ENCODE measurements around the gene NAPEPLD. TPM values are rescaled to one million over a fixed set of nuclear protein-coding genes. Genes with fewer than 3 reads are reported as not detected.

Gene NAPEPLD
- total RNA-seq, 1 experiment from 2014 or later, result 7.5 TPM

DNA sequence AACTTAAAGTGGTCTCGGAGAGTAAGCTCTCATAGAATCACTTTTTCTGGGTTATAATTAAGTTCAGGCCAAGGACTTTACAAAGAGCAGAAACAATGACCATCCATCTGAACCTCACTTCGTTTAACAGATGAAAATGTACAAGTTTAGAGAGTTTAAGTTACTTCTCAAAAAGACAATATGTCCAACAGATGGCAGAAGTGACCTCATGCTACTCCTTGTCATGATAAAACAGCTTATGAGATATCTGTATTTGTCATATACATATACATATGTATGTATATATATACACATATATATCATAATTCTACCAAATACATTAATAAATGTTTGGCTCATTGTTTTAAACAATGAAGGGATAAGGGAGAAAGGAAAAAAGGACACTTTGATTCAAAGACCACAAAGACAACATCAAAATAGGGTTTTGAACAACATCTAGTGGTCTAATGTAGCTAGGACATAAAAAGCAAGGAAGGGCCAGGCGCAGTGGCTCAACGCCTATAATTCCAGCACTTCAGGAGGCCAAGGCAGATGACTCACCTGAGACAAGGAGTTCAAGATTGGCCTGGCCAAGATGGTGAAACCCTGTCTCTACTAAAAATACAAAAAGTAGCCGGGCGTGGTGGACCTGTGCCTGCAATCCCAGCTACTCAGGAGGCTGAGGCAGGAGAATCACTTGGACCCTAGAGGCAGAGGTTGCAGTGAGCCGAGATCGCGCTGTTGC, 17.8 kb downstream of the NAPEPLD start:
- TF ChIP-seq NR1H2 (CRISPR knock-in tag; IDR thresholded peaks at IDR 0.05) (no peak), HMGA2 (CRISPR knock-in tag; IDR thresholded peaks at IDR 0.05) (no peak), SP1 (CRISPR knock-in tag; conservative IDR thresholded peaks at IDR 0.05) (no peak), RELA (CRISPR knock-in tag; IDR thresholded peaks at IDR 0.05; ENCODE audit: borderline replicate concordance) (no peak), ELF4 (CRISPR knock-in tag; IDR thresholded peaks at IDR 0.05; ENCODE audit: low read depth) (no peak), CDX4 (CRISPR knock-in tag; IDR thresholded peaks at IDR 0.05; ENCODE audit: borderline replicate concordance) (no peak), IRF2 (CRISPR knock-in tag; IDR thresholded peaks at IDR 0.05; ENCODE audit: borderline replicate concordance, low read depth) (no peak), ZNF121 (CRISPR knock-in tag; IDR thresholded peaks at IDR 0.05) (no peak), NR3C1 (CRISPR knock-in tag; conservative IDR thresholded peaks at IDR 0.05; ENCODE audit: low read depth) (no peak)
- Mint-ChIP-seq H3K4me1 (peaks cover 13% of the 10 kb centered on the region), H3K4me3 (no peak overlapping the region), H3K36me3 (peaks cover 6% of the 10 kb centered on the region), H3K9me3 (no peaks in the 10 kb centered on the region), H3K27ac (no peak overlapping the region), H3K27me3 (ENCODE audit: low read depth) (no peaks in the 10 kb centered on the region; the same call in 1 of the 2 replicates)
- DNase-seq (ENCODE audit: low spot score), result no peak
- CTCF ChIA-PET, result no interaction called here
- POLR2A ChIA-PET, result no interaction called here
- no peak for ATAC-seq

- Mint-ChIP-seq H3K4me3 (no peak overlapping the region), H3K27me3 (ENCODE audit: low read depth) (no peaks in the 10 kb centered on the region; the same call in 1 of the 2 replicates), H3K36me3 (peaks cover 6% of the 10 kb centered on the region), H3K27ac (no peak overlapping the region), H3K4me1 (peaks cover 3% of the 10 kb centered on the region), H3K9me3 (no peaks in the 10 kb centered on the region)
- ChIA-PET CTCF (interaction anchor here (0.5 kb wide), 1 partner anchor 372 kb away, joined by 3 read pairs; no protein-coding TSS in a partner anchor), POLR2A (no interaction called here)
- DNase-seq (ENCODE audit: low spot score) (no peak), ATAC-seq (no peak)
- no peak for TF ChIP-seq OVOL2 (CRISPR knock-in tag; IDR thresholded peaks at IDR 0.05; ENCODE audit: borderline replicate concordance)
- TF ChIP-seq ZNF121 (CRISPR knock-in tag; IDR thresholded peaks at IDR 0.05), result no peak
- no peak for TF ChIP-seq ERG (CRISPR knock-in tag; IDR thresholded peaks at IDR 0.05)
- TF ChIP-seq SMAD3 (CRISPR knock-in tag; IDR thresholded peaks at IDR 0.05; ENCODE audit: borderline replicate concordance), result no peak
- TF ChIP-seq, protein P1, sequence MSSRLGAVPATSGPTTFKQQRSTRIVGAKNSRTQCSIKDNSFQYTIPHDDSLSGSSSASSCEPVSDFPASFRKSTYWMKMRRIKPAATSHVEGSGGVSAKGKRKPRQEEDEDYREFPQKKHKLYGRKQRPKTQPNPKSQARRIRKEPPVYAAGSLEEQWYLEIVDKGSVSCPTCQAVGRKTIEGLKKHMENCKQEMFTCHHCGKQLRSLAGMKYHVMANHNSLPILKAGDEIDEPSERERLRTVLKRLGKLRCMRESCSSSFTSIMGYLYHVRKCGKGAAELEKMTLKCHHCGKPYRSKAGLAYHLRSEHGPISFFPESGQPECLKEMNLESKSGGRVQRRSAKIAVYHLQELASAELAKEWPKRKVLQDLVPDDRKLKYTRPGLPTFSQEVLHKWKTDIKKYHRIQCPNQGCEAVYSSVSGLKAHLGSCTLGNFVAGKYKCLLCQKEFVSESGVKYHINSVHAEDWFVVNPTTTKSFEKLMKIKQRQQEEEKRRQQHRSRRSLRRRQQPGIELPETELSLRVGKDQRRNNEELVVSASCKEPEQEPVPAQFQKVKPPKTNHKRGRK (CRISPR knock-in tag; IDR thresholded peaks at IDR 0.05; ENCODE audit: borderline replicate concordance), result no peak
- TF ChIP-seq, protein P2, sequence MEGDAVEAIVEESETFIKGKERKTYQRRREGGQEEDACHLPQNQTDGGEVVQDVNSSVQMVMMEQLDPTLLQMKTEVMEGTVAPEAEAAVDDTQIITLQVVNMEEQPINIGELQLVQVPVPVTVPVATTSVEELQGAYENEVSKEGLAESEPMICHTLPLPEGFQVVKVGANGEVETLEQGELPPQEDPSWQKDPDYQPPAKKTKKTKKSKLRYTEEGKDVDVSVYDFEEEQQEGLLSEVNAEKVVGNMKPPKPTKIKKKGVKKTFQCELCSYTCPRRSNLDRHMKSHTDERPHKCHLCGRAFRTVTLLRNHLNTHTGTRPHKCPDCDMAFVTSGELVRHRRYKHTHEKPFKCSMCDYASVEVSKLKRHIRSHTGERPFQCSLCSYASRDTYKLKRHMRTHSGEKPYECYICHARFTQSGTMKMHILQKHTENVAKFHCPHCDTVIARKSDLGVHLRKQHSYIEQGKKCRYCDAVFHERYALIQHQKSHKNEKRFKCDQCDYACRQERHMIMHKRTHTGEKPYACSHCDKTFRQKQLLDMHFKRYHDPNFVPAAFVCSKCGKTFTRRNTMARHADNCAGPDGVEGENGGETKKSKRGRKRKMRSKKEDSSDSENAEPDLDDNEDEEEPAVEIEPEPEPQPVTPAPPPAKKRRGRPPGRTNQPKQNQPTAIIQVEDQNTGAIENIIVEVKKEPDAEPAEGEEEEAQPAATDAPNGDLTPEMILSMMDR (IDR thresholded peaks at IDR 0.05), result no peak
- TF ChIP-seq ZNF263 (CRISPR knock-in tag; IDR thresholded peaks at IDR 0.05; ENCODE audit: low read depth), result no peak
- TF ChIP-seq ZMAT4 (CRISPR knock-in tag; IDR thresholded peaks at IDR 0.05), result no peak
- TF ChIP-seq MXD4 (CRISPR knock-in tag; IDR thresholded peaks at IDR 0.05; ENCODE audit: borderline replicate concordance), result no peak
- no peak for TF ChIP-seq SMAD4 (CRISPR knock-in tag; IDR thresholded peaks at IDR 0.05)
- no peak for TF ChIP-seq TP53 (CRISPR knock-in tag; IDR thresholded peaks at IDR 0.05)
Observed at GRCh38 chr7:103129702-103130549, 19.0 kb downstream of the NAPEPLD start.
